Posterior vena cava (tissue), 2 donors: ENCODE results near the gene LAPTM5. TPM values are rescaled to one million over a fixed set of nuclear protein-coding genes. Genes with fewer than 3 reads are reported as not detected.

Source experiments
- DNase-seq: peaks from one replicate; pipeline ENCODE4 v3.0.0-alpha.2; 2020; ENCODE audit warnings: low spot score
- intact Hi-C, 2 donors: fragments of 100-400 bp; cut with DNase I; formaldehyde crosslinking; loops; one replicate each; pipeline versions ENCODE4 v1.14.1 to v1.14.2; 2022 to 2023
- total RNA-seq, 2 donors: library from RNA; stranded (reverse); fragmentation: NEBNext Ultra II Directional; extraction: Animal tissue kit (Norgen Biotek cat#: 25700); gene quantifications; one replicate each; pipeline ENCODE4 v1.2.1, GENCODE V29; 2021
- donor health status: DM: yes; HTN: yes; CAD: no.
- donor health status: DM: yes; HTN: yes; CAD: no.

Gene LAPTM5
- total RNA-seq, 2 donors from 2014 or later: 80.1 to 120 TPM

GRCh38 chr1:30738715-30739559, 18.6 kb downstream of the LAPTM5 start:
- no peak for DNase-seq
- intact Hi-C loops: loop anchor here in 1 of 2 donors (5.0 kb wide), 1 partner anchor 33 kb away; no protein-coding TSS in a partner anchor

- no peak for DNase-seq
- intact Hi-C loops: loop anchor here in 1 of 2 donors (5.0 kb wide), 1 partner anchor 34 kb away; no protein-coding TSS in a partner anchor
Observed at GRCh38 chr1:30738040-30738714, 19.4 kb downstream of the LAPTM5 start.

GRCh38 chr1:30737357-30738039, 20.1 kb downstream of the LAPTM5 start:
- DNase-seq: no peak
- intact Hi-C loops: loop anchor here in 1 of 2 donors (5.0 kb wide), 1 partner anchor 35 kb away; no protein-coding TSS in a partner anchor

GRCh38 chr1:30735668-30736498, 21.7 kb downstream of the LAPTM5 start:
- no peak for DNase-seq
- intact Hi-C loops: loop anchor here in 1 of 2 donors (5.0 kb wide), 1 partner anchor 36 kb away; no protein-coding TSS in a partner anchor

- intact Hi-C loops: loop anchor here in 1 of 2 donors (5.0 kb wide), 1 partner anchor 37 kb away; no protein-coding TSS in a partner anchor
Observed at GRCh38 chr1:30735124-30735523, 22.4 kb downstream of the LAPTM5 start.

GRCh38 chr1:30734580-30734979, 23.0 kb downstream of the LAPTM5 start:
- intact Hi-C loops: no loop called here
- no peak for DNase-seq

More at GRCh38 chr1:30735124-30735523, 22.4 kb downstream of the LAPTM5 start:
- DNase-seq: no peak

GRCh38 chr1:30734106-30734505, 23.5 kb downstream of the LAPTM5 start:
- no peak for DNase-seq
- intact Hi-C loops: no loop called here

- intact Hi-C loops: no loop called here
- no peak for DNase-seq
Observed at GRCh38 chr1:30733493-30733892, 24.1 kb downstream of the LAPTM5 start.

- intact Hi-C loops: no loop called here
- DNase-seq: no peak
Observed at GRCh38 chr1:30732277-30732996, 25.1 kb downstream of the LAPTM5 start.

GRCh38 chr1:30731806-30732276, 25.7 kb downstream of the LAPTM5 start:
- intact Hi-C loops: no loop called here
- no peak for DNase-seq

- DNase-seq: no peak
- intact Hi-C loops: no loop called here
Observed at GRCh38 chr1:30731109-30731805, 26.3 kb downstream of the LAPTM5 start.

- intact Hi-C loops: no loop called here
- DNase-seq: no peak
Observed at GRCh38 chr1:30730346-30731108, 27.0 kb downstream of the LAPTM5 start.

GRCh38 chr1:30729901-30730300, 27.7 kb downstream of the LAPTM5 start:
- DNase-seq: no peak

GRCh38 chr1:30728832-30729638, 28.5 kb downstream of the LAPTM5 start:
- intact Hi-C loops: no loop called here
- no peak for DNase-seq

More at GRCh38 chr1:30729901-30730300, 27.7 kb downstream of the LAPTM5 start:
- intact Hi-C loops: no loop called here

- intact Hi-C loops: no loop called here
- no peak for DNase-seq
Observed at GRCh38 chr1:30728340-30728739, 29.2 kb downstream of the LAPTM5 start.

- no peak for DNase-seq
- intact Hi-C loops: no loop called here
Observed at GRCh38 chr1:30727824-30728223, 29.8 kb downstream of the LAPTM5 start.
